ENCODE data around the gene KIAA1671.

DNA sequence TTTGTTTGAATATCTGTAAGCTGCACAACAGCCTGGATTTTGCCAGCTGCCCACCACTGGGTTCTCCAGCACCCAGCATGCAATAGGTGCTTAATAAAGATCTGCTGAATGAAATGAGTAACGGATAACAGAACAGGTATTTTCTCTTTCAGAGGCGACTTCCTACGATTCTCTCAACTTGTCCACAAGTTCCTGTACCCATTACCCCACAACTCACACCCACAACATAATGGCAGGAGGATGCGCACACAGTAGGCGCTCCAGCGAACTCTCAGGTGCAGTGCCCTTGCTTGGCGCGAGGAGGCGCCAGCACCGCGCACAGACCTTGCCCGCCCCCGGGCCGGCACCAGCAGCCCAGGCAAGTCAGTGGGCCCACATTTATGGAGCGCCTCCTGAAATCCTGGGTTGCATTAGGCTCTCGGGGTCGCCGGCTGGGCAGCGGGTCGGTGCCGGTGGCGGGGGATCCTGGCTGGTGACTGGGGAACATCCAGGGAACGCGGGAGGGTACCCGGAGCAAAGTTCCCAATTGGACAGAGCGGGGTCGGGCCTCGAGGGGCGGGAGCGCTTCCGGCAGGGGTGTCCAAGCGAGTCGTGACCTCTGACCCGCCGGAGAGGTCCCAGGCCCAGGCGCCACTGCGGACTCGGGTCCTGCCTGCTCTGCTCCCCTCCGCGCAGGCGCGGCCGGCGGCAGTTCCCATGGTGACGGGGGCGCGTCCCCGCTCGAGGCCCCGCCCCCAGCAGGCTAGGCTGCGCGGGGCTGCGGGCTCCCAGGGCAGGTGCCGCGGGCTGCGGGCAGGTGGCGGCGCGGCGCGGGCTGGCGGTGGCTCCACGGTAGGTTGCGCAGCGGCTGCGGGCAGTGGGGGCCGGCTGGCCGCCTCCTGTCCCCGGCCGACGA, at the start of gene KIAA1671:
- TF ChIP-seq MYNN (IDR thresholded peaks at IDR 0.05) (no peak), MYNN (CRISPR knock-in tag; IDR thresholded peaks at IDR 0.05) (no peak), ZNF23 (CRISPR knock-in tag; IDR thresholded peaks at IDR 0.05) (no peak), NCOA1 (IDR thresholded peaks at IDR 0.05; ENCODE audit: low read depth) (no peak), NRF1 (conservative IDR thresholded peaks at IDR 0.05 in 1 of 2, IDR thresholded peaks at IDR 0.05 in 1 of 2) (peak; percentile 91 to 93), TCF3 (CRISPR knock-in tag; IDR thresholded peaks at IDR 0.05) (no peak), TBP (optimal IDR thresholded peaks at IDR 0.05; ENCODE audit: low read depth, low read length) (no peak)
- TF ChIP-seq, protein P1, sequence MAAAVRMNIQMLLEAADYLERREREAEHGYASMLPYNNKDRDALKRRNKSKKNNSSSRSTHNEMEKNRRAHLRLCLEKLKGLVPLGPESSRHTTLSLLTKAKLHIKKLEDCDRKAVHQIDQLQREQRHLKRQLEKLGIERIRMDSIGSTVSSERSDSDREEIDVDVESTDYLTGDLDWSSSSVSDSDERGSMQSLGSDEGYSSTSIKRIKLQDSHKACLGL (CRISPR knock-in tag; IDR thresholded peaks at IDR 0.05; ENCODE audit: borderline replicate concordance, poor library complexity, severe bottlenecking), result no peak
- TF ChIP-seq, protein P2, sequence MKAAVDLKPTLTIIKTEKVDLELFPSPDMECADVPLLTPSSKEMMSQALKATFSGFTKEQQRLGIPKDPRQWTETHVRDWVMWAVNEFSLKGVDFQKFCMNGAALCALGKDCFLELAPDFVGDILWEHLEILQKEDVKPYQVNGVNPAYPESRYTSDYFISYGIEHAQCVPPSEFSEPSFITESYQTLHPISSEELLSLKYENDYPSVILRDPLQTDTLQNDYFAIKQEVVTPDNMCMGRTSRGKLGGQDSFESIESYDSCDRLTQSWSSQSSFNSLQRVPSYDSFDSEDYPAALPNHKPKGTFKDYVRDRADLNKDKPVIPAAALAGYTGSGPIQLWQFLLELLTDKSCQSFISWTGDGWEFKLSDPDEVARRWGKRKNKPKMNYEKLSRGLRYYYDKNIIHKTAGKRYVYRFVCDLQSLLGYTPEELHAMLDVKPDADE (conservative IDR thresholded peaks at IDR 0.05; ENCODE audit: control insufficient read depth, low read depth, low read length), result no peak
- TF ChIP-seq, protein P3, sequence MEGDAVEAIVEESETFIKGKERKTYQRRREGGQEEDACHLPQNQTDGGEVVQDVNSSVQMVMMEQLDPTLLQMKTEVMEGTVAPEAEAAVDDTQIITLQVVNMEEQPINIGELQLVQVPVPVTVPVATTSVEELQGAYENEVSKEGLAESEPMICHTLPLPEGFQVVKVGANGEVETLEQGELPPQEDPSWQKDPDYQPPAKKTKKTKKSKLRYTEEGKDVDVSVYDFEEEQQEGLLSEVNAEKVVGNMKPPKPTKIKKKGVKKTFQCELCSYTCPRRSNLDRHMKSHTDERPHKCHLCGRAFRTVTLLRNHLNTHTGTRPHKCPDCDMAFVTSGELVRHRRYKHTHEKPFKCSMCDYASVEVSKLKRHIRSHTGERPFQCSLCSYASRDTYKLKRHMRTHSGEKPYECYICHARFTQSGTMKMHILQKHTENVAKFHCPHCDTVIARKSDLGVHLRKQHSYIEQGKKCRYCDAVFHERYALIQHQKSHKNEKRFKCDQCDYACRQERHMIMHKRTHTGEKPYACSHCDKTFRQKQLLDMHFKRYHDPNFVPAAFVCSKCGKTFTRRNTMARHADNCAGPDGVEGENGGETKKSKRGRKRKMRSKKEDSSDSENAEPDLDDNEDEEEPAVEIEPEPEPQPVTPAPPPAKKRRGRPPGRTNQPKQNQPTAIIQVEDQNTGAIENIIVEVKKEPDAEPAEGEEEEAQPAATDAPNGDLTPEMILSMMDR (IDR thresholded peaks at IDR 0.05 in 2 of 3, conservative IDR thresholded peaks at IDR 0.05 in 1 of 3; ENCODE audit: insufficient read depth in 2 of 3, low read depth in 1 of 3, low read length in 3 of 3), result peak; percentile 66 to 85 (median 80)
- TF ChIP-seq, protein P4, sequence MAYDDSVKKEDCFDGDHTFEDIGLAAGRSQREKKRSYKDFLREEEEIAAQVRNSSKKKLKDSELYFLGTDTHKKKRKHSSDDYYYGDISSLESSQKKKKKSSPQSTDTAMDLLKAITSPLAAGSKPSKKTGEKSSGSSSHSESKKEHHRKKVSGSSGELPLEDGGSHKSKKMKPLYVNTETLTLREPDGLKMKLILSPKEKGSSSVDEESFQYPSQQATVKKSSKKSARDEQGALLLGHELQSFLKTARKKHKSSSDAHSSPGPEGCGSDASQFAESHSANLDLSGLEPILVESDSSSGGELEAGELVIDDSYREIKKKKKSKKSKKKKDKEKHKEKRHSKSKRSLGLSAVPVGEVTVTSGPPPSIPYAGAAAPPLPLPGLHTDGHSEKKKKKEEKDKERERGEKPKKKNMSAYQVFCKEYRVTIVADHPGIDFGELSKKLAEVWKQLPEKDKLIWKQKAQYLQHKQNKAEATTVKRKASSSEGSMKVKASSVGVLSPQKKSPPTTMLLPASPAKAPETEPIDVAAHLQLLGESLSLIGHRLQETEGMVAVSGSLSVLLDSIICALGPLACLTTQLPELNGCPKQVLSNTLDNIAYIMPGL (CRISPR knock-in tag; IDR thresholded peaks at IDR 0.05), result no peak
- TF ChIP-seq, protein P5, sequence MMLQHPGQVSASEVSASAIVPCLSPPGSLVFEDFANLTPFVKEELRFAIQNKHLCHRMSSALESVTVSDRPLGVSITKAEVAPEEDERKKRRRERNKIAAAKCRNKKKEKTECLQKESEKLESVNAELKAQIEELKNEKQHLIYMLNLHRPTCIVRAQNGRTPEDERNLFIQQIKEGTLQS (IDR thresholded peaks at IDR 0.05), result no peak
- TF ChIP-seq, protein P5 (CRISPR knock-in tag; conservative IDR thresholded peaks at IDR 0.05), result no peak
